NCI-H345 (cell line): ENCODE measurements around the gene PODNL1.
"Not testable (repeated sequence)": the region's sequence is repeated elsewhere in the genome, so short reads cannot be mapped to it uniquely, and the experiment has no call there.

Experiments
- DNase-seq: peaks from one replicate; lab custom pipeline; 2025; lab: John Stamatoyannopoulos, UW

Gene PODNL1

GRCh38 chr19:13938301-13939064, at the start of gene PODNL1:
TSS of gene PODNL1 (minus strand) at chr19:13938417. CDS start at chr19:13938181, 236 bp downstream.
- DNase-seq: no peak

GRCh38 chr19:13987101-13987890, 49.1 kb upstream of the PODNL1 start:
- no peak for DNase-seq

GRCh38 chr19:13986348-13986904, 48.2 kb upstream of the PODNL1 start:
- peak; percentile 30 for DNase-seq

- peak; percentile 4 for DNase-seq
Measured at GRCh38 chr19:13985771-13986347, 47.6 kb upstream of the PODNL1 start.

- DNase-seq: no peak
Measured at GRCh38 chr19:13984875-13985741, 46.9 kb upstream of the PODNL1 start.

GRCh38 chr19:13984186-13984585, 46.0 kb upstream of the PODNL1 start:
- no peak for DNase-seq

GRCh38 chr19:13983213-13983889, 45.1 kb upstream of the PODNL1 start:
- peak; percentile 72 for DNase-seq

- no peak for DNase-seq
Measured at GRCh38 chr19:13982773-13983172, 44.6 kb upstream of the PODNL1 start.

GRCh38 chr19:13981988-13982501, 43.8 kb upstream of the PODNL1 start:
- DNase-seq: no peak

GRCh38 chr19:13981467-13981866, 43.2 kb upstream of the PODNL1 start:
- DNase-seq: no peak

- no peak for DNase-seq
Measured at GRCh38 chr19:13981021-13981420, 42.8 kb upstream of the PODNL1 start.

GRCh38 chr19:13980340-13980739, 42.1 kb upstream of the PODNL1 start:
- no peak for DNase-seq

- DNase-seq: no peak
Measured at GRCh38 chr19:13979686-13980085, 41.5 kb upstream of the PODNL1 start.

GRCh38 chr19:13979244-13979615, 41.0 kb upstream of the PODNL1 start:
- DNase-seq: no peak

- no peak for DNase-seq
Measured at GRCh38 chr19:13978351-13979243, 40.4 kb upstream of the PODNL1 start.

- no peak for DNase-seq
Measured at GRCh38 chr19:13977803-13978202, 39.6 kb upstream of the PODNL1 start.

- DNase-seq: no peak
Measured at GRCh38 chr19:13976446-13976845, 38.2 kb upstream of the PODNL1 start.

GRCh38 chr19:13975870-13976269, 37.7 kb upstream of the PODNL1 start:
- DNase-seq: no peak

- DNase-seq: no peak
Measured at GRCh38 chr19:13974073-13974472, 35.9 kb upstream of the PODNL1 start.

GRCh38 chr19:13973479-13973878, 35.3 kb upstream of the PODNL1 start:
- not testable (repeated sequence) for DNase-seq
